ENCODE data around the gene EVI2B. TPM values are rescaled to one million over a fixed set of nuclear protein-coding genes. Genes with fewer than 3 reads are reported as not detected.

Gene EVI2B
- polyA plus RNA-seq, 1 donor (not counting 4 experiments of a cell fraction or from before 2014, with no cell fraction given), result 0.80 TPM

GRCh38 chr17:31283841-31284240, 30.0 kb downstream of the EVI2B start:
- Histone ChIP-seq H3K9me3 (ENCODE audit: control insufficient read depth, low read depth, low read length) (no peaks in the 10 kb centered on the region), H3K36me3 (ENCODE audit: control insufficient read depth in 2 of 2, extremely low read depth in 1 of 2, insufficient read depth in 2 of 2, low read length in 2 of 2) (peaks cover 4 to 6% of the 10 kb centered on the region in 2 experiments), H3K27ac (ENCODE audit: control insufficient read depth, insufficient read depth, low read length) (no peak overlapping the region), H3K4me1 (ENCODE audit: control insufficient read depth, extremely low read depth, insufficient read depth, low read length) (no peaks in the 10 kb centered on the region), H4K20me1 (ENCODE audit: control insufficient read depth, extremely low read depth, insufficient read depth, low read length) (no peaks in the 10 kb centered on the region), H3K4me2 (ENCODE audit: control insufficient read depth, extremely low read depth, insufficient read depth, low read depth, low read length) (no peak overlapping the region), H2AFZ (ENCODE audit: control insufficient read depth, low read length) (no peak overlapping the region), H3K4me3 (ENCODE audit: control insufficient read depth in 2 of 3, extremely low read depth in 1 of 3, insufficient read depth in 2 of 3, low read depth in 1 of 3, low read length in 3 of 3) (no peak overlapping the region), H3K9me1 (ENCODE audit: control insufficient read depth, extremely low read depth, insufficient read depth, low read length) (no peaks in the 10 kb centered on the region), H3K27me3 (ENCODE audit: control insufficient read depth, extremely low read depth, insufficient read depth, low read length) (no peaks in the 10 kb centered on the region), H3K79me2 (ENCODE audit: control insufficient read depth, insufficient read depth, low read length) (no peaks in the 10 kb centered on the region), H3K9ac (ENCODE audit: control insufficient read depth, extremely low read depth, insufficient read depth, low read length) (no peak overlapping the region)
- dilution Hi-C loops (cut with MboI; ENCODE audit: extremely low pct_ligation_motif_present, low sequenced_read_pairs), result no loop called here
- FAIRE-seq (no peak), DNase-seq (ENCODE audit: low read depth, low spot score) (no peak)
- no peak for TF ChIP-seq CTCF (optimal IDR thresholded peaks at IDR 0.05 in 1 of 3, IDR thresholded peaks at IDR 0.05 in 1 of 3, conservative IDR thresholded peaks at IDR 0.05 in 1 of 3; ENCODE audit: extremely low read depth in 1 of 3, insufficient read depth in 2 of 3, low read length in 3 of 3)
- TF ChIP-seq EZH2 (IDR thresholded peaks at IDR 0.05; ENCODE audit: low read length), result no peak

- H3K4me2 ChIP-seq (ENCODE audit: control insufficient read depth, extremely low read depth, insufficient read depth, low read depth, low read length), result no peak overlapping the region
- DNase-seq (ENCODE audit: low read depth, low spot score), result no peak
- no peaks in the 10 kb centered on the region for H3K27me3 ChIP-seq (ENCODE audit: control insufficient read depth, extremely low read depth, insufficient read depth, low read length)
- no peak for TF ChIP-seq CTCF (optimal IDR thresholded peaks at IDR 0.05 in 1 of 3, IDR thresholded peaks at IDR 0.05 in 1 of 3, conservative IDR thresholded peaks at IDR 0.05 in 1 of 3; ENCODE audit: extremely low read depth in 1 of 3, insufficient read depth in 2 of 3, low read length in 3 of 3)
- TF ChIP-seq EZH2 (IDR thresholded peaks at IDR 0.05; ENCODE audit: low read length), result no peak
- FAIRE-seq, result no peak
- H4K20me1 ChIP-seq (ENCODE audit: control insufficient read depth, extremely low read depth, insufficient read depth, low read length), result no peaks in the 10 kb centered on the region
- no peak overlapping the region for H3K4me3 ChIP-seq (ENCODE audit: control insufficient read depth in 2 of 3, extremely low read depth in 1 of 3, insufficient read depth in 2 of 3, low read depth in 1 of 3, low read length in 3 of 3)
- peaks cover 8 to 9% of the 10 kb centered on the region in 2 experiments for H3K36me3 ChIP-seq (ENCODE audit: control insufficient read depth in 2 of 2, extremely low read depth in 1 of 2, insufficient read depth in 2 of 2, low read length in 2 of 2)
- no peak overlapping the region for H2AFZ ChIP-seq (ENCODE audit: control insufficient read depth, low read length)
- dilution Hi-C loops (cut with MboI; ENCODE audit: extremely low pct_ligation_motif_present, low sequenced_read_pairs), result no loop called here
- H3K9me1 ChIP-seq (ENCODE audit: control insufficient read depth, extremely low read depth, insufficient read depth, low read length), result no peaks in the 10 kb centered on the region
- H3K9ac ChIP-seq (ENCODE audit: control insufficient read depth, extremely low read depth, insufficient read depth, low read length), result no peak overlapping the region
- H3K27ac ChIP-seq (ENCODE audit: control insufficient read depth, insufficient read depth, low read length), result no peak overlapping the region
- H3K4me1 ChIP-seq (ENCODE audit: control insufficient read depth, extremely low read depth, insufficient read depth, low read length), result no peaks in the 10 kb centered on the region
- no peaks in the 10 kb centered on the region for H3K79me2 ChIP-seq (ENCODE audit: control insufficient read depth, insufficient read depth, low read length)
- no peaks in the 10 kb centered on the region for H3K9me3 ChIP-seq (ENCODE audit: control insufficient read depth, low read depth, low read length)
Observed at GRCh38 chr17:31281061-31281460, 32.8 kb downstream of the EVI2B start.
